K562 (cell line): ENCODE results near the gene MEOX1. TPM values are rescaled to one million over a fixed set of nuclear protein-coding genes. Genes with fewer than 3 reads are reported as not detected.
A peak's percentile ranks its signal among the peaks of the same experiment; 100 is the strongest.

Experiments used
- BRCA1 ChIP-seq, 2 experiments: fragments of 450-650 bp in 1 of 2; sonication (generic) in 1 of 2; formaldehyde crosslinking in 1 of 2; IDR thresholded peaks; 2 replicates each; pipeline versions ENCODE4 v1.5.0 to v1.6.1; 2017 to 2020; ENCODE audit warnings: mild to moderate bottlenecking in 1 of 2, missing genetic modification reagents in 1 of 2
- CBX3 ChIP-seq, 2 experiments: IDR thresholded peaks; 1 replicate in 1 of 2; 2 replicates in 1 of 2; pipeline ENCODE4 v1.6.1; 2012; ENCODE audit warnings: inconsistent platforms in 2 of 2, low read length in 2 of 2, borderline replicate concordance in 1 of 2, control low read depth in 1 of 2
- CREB1 ChIP-seq, 2 experiments: sonication (generic) in 1 of 2; formaldehyde crosslinking in 1 of 2; IDR thresholded peaks; 2 replicates each; pipeline versions ENCODE4 v1.6.1 to v1.8.0; 2012 to 2022; ENCODE audit warnings: inconsistent platforms in 1 of 2, mild to moderate bottlenecking in 1 of 2, missing genetic modification reagents in 1 of 2, moderate library complexity in 1 of 2
- CREB3 ChIP-seq: fragments of 450-650 bp; conservative IDR thresholded peaks from 2 replicates; pipeline ENCODE4 v1.6.1; 2016; ENCODE audit warnings: missing genetic modification characterization, low read depth, mild to moderate bottlenecking, missing compliant biosample characterization, moderate library complexity
- EGR1 ChIP-seq: fragments of 450-650 bp; conservative IDR thresholded peaks from 2 replicates; pipeline ENCODE4 v1.6.1; 2017; ENCODE audit warnings: mild to moderate bottlenecking
- MAFG ChIP-seq: fragments of 450-650 bp; conservative IDR thresholded peaks from 2 replicates; pipeline ENCODE4 v1.6.1; 2016; ENCODE audit warnings: missing genetic modification characterization, missing compliant biosample characterization
- OTX1 ChIP-seq: fragments of 450-650 bp; formaldehyde crosslinking; IDR thresholded peaks from 2 replicates; pipeline ENCODE4 v1.4.0; 2022; ENCODE audit warnings: mild to moderate bottlenecking
- PKNOX1 ChIP-seq: fragments of 450-650 bp; IDR thresholded peaks from 2 replicates; pipeline ENCODE4 v1.6.1; 2016
- SRSF9 ChIP-seq: fragments of 200-400 bp; formaldehyde crosslinking; IDR thresholded peaks from 2 replicates; pipeline ENCODE4 v1.6.1; 2017; ENCODE audit warnings: low read depth, low read length, borderline replicate concordance
- TAL1 ChIP-seq: fragments of 450-650 bp; IDR thresholded peaks from 2 replicates; pipeline ENCODE4 v1.6.1; 2016; ENCODE audit warnings: mild to moderate bottlenecking
- TARDBP ChIP-seq: fragments of 450-650 bp; IDR thresholded peaks from 2 replicates; pipeline ENCODE4 v1.6.1; 2016
- TFE3 ChIP-seq: fragments of 450-650 bp; formaldehyde crosslinking; IDR thresholded peaks from 2 replicates; pipeline ENCODE4 v1.4.0; 2020; ENCODE audit warnings: mild to moderate bottlenecking, mixed read lengths
- TOE1 ChIP-seq, 2 experiments: fragments of 450-650 bp in 1 of 2; sonication (generic) in 1 of 2; formaldehyde crosslinking in 1 of 2; IDR thresholded peaks; 2 replicates each; pipeline versions ENCODE4 v1.7.1 to v1.8.0; 2016 to 2022; ENCODE audit warnings: borderline replicate concordance in 2 of 2, mild to moderate bottlenecking in 2 of 2, antibody characterized with exemption in 1 of 2, inconsistent platforms in 1 of 2, low read depth in 1 of 2, missing genetic modification reagents in 1 of 2, moderate library complexity in 1 of 2
- USF2 ChIP-seq: sonication (generic); formaldehyde crosslinking; IDR thresholded peaks from 2 replicates; pipeline ENCODE4 v1.5.0; 2020; ENCODE audit warnings: missing genetic modification reagents
- ZBTB34 ChIP-seq: fragments of 250-450 bp; sonication (Bioruptor Pico); IDR thresholded peaks from 2 replicates; pipeline ENCODE4 v1.8.0; 2021; ENCODE audit warnings: mild to moderate bottlenecking, moderate library complexity
- ZNF217 ChIP-seq: sonication (generic); formaldehyde crosslinking; IDR thresholded peaks from 2 replicates; pipeline ENCODE4 v1.8.0; 2022; ENCODE audit warnings: mild to moderate bottlenecking, missing genetic modification reagents
- polyA plus RNA-seq, 8 experiments: library from polyadenylated mRNA; depleted of rRNA in 4 of 8; stranded (reverse) in 5 of 8; unstranded in 3 of 8; fragments of >200 nt; fragmentation: Nextera tagmentation in 2 of 8; fragmentation: Illumina TruSeq in 1 of 8; extraction: Ambion mirVana in 2 of 8; extraction: Trizol in 1 of 8; gene quantifications; 2 replicates each; pipeline versions ENCODE4 v1.2.1 to v1.2.3, GENCODE V29; 2011 to 2014; ENCODE audit warnings: inconsistent platforms in 1 of 8, missing spikeins in 1 of 8
- total RNA-seq, 7 experiments: library from RNA; depleted of rRNA in 6 of 7; stranded (reverse); fragments of >200 nt in 6 of 7; fragmentation: Illumina TruSeq in 2 of 7; extraction: Trizol in 2 of 7; gene quantifications; 2 replicates each; pipeline versions ENCODE4 v1.2.1 to v1.2.3, GENCODE V29; 2011 to 2021; ENCODE audit warnings: low replicate concordance in 1 of 7

The MEOX1 gene
- total and polyA plus RNA-seq, 9 of the 15 experiments (the other 6 are each of a cell fraction or from before 2014, with no cell fraction given) = not detected

- TF ChIP-seq BRCA1 (IDR thresholded peaks at IDR 0.05) (no peak), BRCA1 (CRISPR knock-in tag; IDR thresholded peaks at IDR 0.05) (no peak), SRSF9 (no peak), OTX1 (CRISPR knock-in tag) (no peak), MAFG (tag) (no peak), TARDBP (no peak), CBX3 (IDR thresholded peaks at IDR 0.05; ENCODE audit: borderline replicate concordance in 1 of 2, low read length in 2 of 2) (peak in 1 of 2 experiments; percentile 32; a peak in 1 of 3 replicates), TOE1 (IDR thresholded peaks at IDR 0.05; ENCODE audit: borderline replicate concordance) (peak; percentile 72; the same call in 1 of the 2 replicates), TOE1 (CRISPR knock-in tag; IDR thresholded peaks at IDR 0.05; ENCODE audit: borderline replicate concordance, low read depth) (no peak), EGR1 (no peak), USF2 (CRISPR knock-in tag) (peak; percentile 74), TAL1 (no peak), ZNF217 (CRISPR knock-in tag) (no peak), TFE3 (CRISPR knock-in tag) (peak; percentile 70), PKNOX1 (no peak), CREB1 (IDR thresholded peaks at IDR 0.05) (no peak), CREB1 (CRISPR knock-in tag; IDR thresholded peaks at IDR 0.05) (no peak), CREB3 (no peak), ZBTB34 (CRISPR knock-in tag) (no peak)
Measured at GRCh38 chr17:43611230-43611969, 50.3 kb downstream of the MEOX1 start (continued).
